GM19238 (cell line): ENCODE results near the gene COG8.
"Not testable (repeated sequence)": the region's sequence is repeated elsewhere in the genome, so short reads cannot be mapped to it uniquely, and the experiment has no call there.

Experiments
- DNase-seq: peaks from one replicate; pipeline ENCODE4 v3.0.0; 2011; ENCODE audit warnings: low spot score; ENCODE audit not compliant: insufficient read length

Gene COG8

GRCh38 chr16:69293401-69293800 lies 46.0 kb downstream of the COG8 start:
- DNase-seq = no peak

- not testable (repeated sequence) for DNase-seq
These were observed 47.7 kb downstream of the COG8 start for GRCh38 chr16:69291657-69292056.

GRCh38 chr16:69286941-69287713 lies 52.2 kb downstream of the COG8 start:
- peak; percentile 5 for DNase-seq

GRCh38 chr16:69285240-69285639 lies 54.1 kb downstream of the COG8 start:
- DNase-seq = no peak

- DNase-seq = no peak
These were observed 55.5 kb downstream of the COG8 start for GRCh38 chr16:69283851-69284250.

- no peak for DNase-seq
These were observed 62.0 kb downstream of the COG8 start for GRCh38 chr16:69277413-69277812.
